Measurements from ENCODE around the gene ZBTB33.

DNA sequence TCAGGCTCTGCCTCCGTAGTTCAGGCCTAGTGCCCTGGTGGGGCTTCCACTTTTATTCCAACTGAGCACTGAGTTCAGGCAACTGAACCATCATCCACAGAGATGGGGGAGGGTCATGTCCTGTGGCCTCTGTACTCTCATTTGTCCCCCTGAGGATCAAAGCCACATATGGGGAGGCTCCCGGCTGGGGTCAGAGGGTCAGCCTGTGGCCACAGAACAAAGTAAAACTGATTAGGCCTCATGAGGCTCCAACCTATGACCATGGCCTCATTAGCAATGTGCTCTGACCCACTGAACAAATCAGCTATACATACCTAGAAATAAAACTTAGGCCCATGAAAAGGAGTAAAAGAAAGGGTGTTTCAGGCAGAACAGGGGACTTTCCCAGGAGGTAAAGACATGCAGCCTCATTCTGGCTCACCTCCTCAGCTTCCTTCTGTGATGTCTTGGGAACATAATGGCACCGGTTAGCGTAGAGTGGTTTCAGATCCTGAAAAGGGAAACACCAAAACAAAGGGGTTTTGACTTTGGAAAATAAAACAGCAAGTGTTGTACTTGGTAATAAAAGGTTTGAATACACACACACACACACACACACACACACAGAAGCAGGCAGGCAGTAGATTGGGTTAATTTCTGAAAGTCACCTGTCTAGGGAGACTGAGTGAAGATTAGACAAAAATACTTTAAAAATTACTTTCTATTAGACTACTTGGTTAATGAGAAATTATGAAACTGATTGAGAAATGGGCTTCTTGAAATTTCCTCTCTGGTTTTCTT is 36.3 kb downstream of the ZBTB33 start:
- no peak for TF ChIP-seq POLR2A (IDR thresholded peaks at IDR 0.05; ENCODE audit: low read length)
- no peak for TF ChIP-seq GATA1 (IDR thresholded peaks at IDR 0.05; ENCODE audit: low read depth, low read length)

All from erythroblast (primary cell).